OCI-LY7 (cell line): Measurements from ENCODE around the gene HOXC11. TPM values are rescaled to one million over a fixed set of nuclear protein-coding genes. Genes with fewer than 3 reads are reported as not detected.

Experiments
- BruUV-seq: library from RNA; stranded (reverse); fragments of 400-500 nt; replicated peaks from 2 replicates; lab custom pipeline; 2021; lab: Mats Ljungman, UMichigan
- CTCF ChIA-PET: fragments of 300-600 bp; sonication (Branson Sonifier 250); formaldehyde crosslinking; loops from one replicate; lab custom pipeline; 2022; ENCODE audit warnings: antibody characterized with exemption; ENCODE audit not compliant: unreplicated experiment; lab: Charles Lee
- POLR2A ChIA-PET: fragments of 300-600 bp; sonication (Branson Sonifier 250); formaldehyde crosslinking; loops from one replicate; lab custom pipeline; 2022; ENCODE audit warnings: antibody characterized with exemption; lab: Charles Lee
- DNase-seq: peaks from one replicate; pipeline ENCODE4 v3.0.0-alpha.2; 2015; ENCODE audit warnings: low spot score
- H2AFZ ChIP-seq: fragments of 200-600 bp; sonication (generic), shearing (Covaris generic); 2 replicates; pipeline ENCODE4 v1.6.1; 2014; ENCODE audit warnings: mild to moderate bottlenecking, antibody characterized with exemption, low read length, moderate library complexity
- H3K27ac ChIP-seq: fragments of 200-600 bp; sonication (generic); 2 replicates; pipeline ENCODE4 v1.5.1; 2014; ENCODE audit warnings: mixed run types, low read depth, mild to moderate bottlenecking, moderate library complexity, low read length, inconsistent platforms; ENCODE audit not compliant: poor library complexity, severe bottlenecking
- H3K36me3 ChIP-seq: fragments of 200-600 bp; sonication (generic); 2 replicates; pipeline ENCODE4 v1.6.1; 2014; ENCODE audit warnings: mild to moderate bottlenecking, antibody characterized with exemption, low read length, moderate library complexity, mixed read lengths; ENCODE audit not compliant: insufficient read depth
- H3K4me1 ChIP-seq: fragments of 200-600 bp; sonication (generic); 2 replicates; pipeline ENCODE4 v1.5.1; 2014; ENCODE audit warnings: mild to moderate bottlenecking, low read length; ENCODE audit not compliant: insufficient read depth, poor library complexity, severe bottlenecking
- H3K4me2 ChIP-seq: fragments of 200-600 bp; sonication (generic); 2 replicates; pipeline ENCODE4 v1.6.1; 2014; ENCODE audit warnings: mild to moderate bottlenecking, low read length
- H3K4me3 ChIP-seq: fragments of 200-600 bp; sonication (generic); 2 replicates; pipeline ENCODE4 v1.5.1; 2014; ENCODE audit warnings: mild to moderate bottlenecking, low read depth, low read length; ENCODE audit not compliant: poor library complexity, severe bottlenecking
- H3K79me2 ChIP-seq: fragments of 200-600 bp; sonication (generic); 2 replicates; pipeline ENCODE4 v1.6.1; 2016; ENCODE audit warnings: low read depth, mild to moderate bottlenecking, low read length, moderate library complexity, mixed read lengths; ENCODE audit not compliant: insufficient read depth
- H3K9me2 ChIP-seq: fragments of 200-600 bp; sonication (generic); 2 replicates; pipeline ENCODE4 v1.6.1; 2016; ENCODE audit warnings: mild to moderate bottlenecking, low read length, mixed read lengths; ENCODE audit not compliant: insufficient read depth
- H3K9me3 ChIP-seq: fragments of 200-600 bp; sonication (generic); 2 replicates; pipeline ENCODE4 v1.6.1; 2014; ENCODE audit warnings: mild to moderate bottlenecking, mixed run types, low read length, mixed read lengths
- H4K20me1 ChIP-seq: fragments of 200-600 bp; sonication (generic); 2 replicates; pipeline ENCODE4 v1.6.1; 2014; ENCODE audit warnings: mild to moderate bottlenecking, antibody characterized with exemption, low read length, moderate library complexity, mixed read lengths; ENCODE audit not compliant: insufficient read depth
- CTCF ChIP-seq: fragments of 200-600 bp; sonication (generic); conservative IDR thresholded peaks from 2 replicates; pipeline ENCODE4 v1.5.1; 2014; ENCODE audit warnings: mild to moderate bottlenecking, antibody characterized with exemption, low read length, moderate library complexity, mixed read lengths
- EZH2phosphoT487 ChIP-seq: fragments of 200-600 bp; sonication (generic); IDR thresholded peaks from 2 replicates; pipeline ENCODE4 v1.6.1; 2018; ENCODE audit warnings: low read depth, borderline replicate concordance, mild to moderate bottlenecking, mixed run types, antibody characterized with exemption, low read length, moderate library complexity, mixed read lengths
- intact Hi-C: fragments of 100-400 bp; cut with micrococcal nuclease; formaldehyde crosslinking; loops from one replicate; pipeline ENCODE4 v1.10.0; 2022; ENCODE audit not compliant: unreplicated experiment
- total RNA-seq, 2 experiments: library from RNA; depleted of rRNA in 1 of 2; stranded (reverse); fragments of >200 nt in 1 of 2; shearing (Covaris generic) in 1 of 2; gene quantifications; 2 replicates each; pipeline ENCODE4 v1.2.3, GENCODE V29; 2014 to 2022

The HOXC11 gene
- total RNA-seq, 2 experiments from 2014 or later = 1.4 to 2.7 TPM

GRCh38 chr12:53975479-53976152 is 2.7 kb downstream of the HOXC11 start:
- intact Hi-C loops = loop anchor here (5.0 kb wide), 1 partner anchor 218 kb away; no protein-coding TSS in a partner anchor
- POLR2A ChIA-PET = interaction anchor here (0.7 to 0.8 kb wide), 3 partner anchors 11 to 246 kb away, joined by 3 to 4 read pairs (median 3); no protein-coding TSS in a partner anchor
- Histone ChIP-seq H3K4me1 (peaks cover 34% of the 10 kb centered on the region), H3K9me3 (no peaks in the 10 kb centered on the region), H2AFZ (no peak overlapping the region), H3K4me2 (peak overlapping the region; percentile 65), H3K36me3 (no peaks in the 10 kb centered on the region), H4K20me1 (no peaks in the 10 kb centered on the region), H3K4me3 (peak overlapping the region; percentile 71), H3K27ac (peak overlapping the region; percentile 83), H3K79me2 (no peaks in the 10 kb centered on the region), H3K9me2 (no peaks in the 10 kb centered on the region)
- no peak for TF ChIP-seq EZH2phosphoT487
- TSS peak; percentile 90 for BruUV-seq
- DNase-seq = peak; percentile 37
- CTCF ChIA-PET = no interaction called here

- Histone ChIP-seq H3K27ac (no peak overlapping the region), H3K79me2 (no peaks in the 10 kb centered on the region), H3K4me2 (peak overlapping the region; percentile 65), H3K9me2 (no peaks in the 10 kb centered on the region), H3K4me1 (peaks cover 34% of the 10 kb centered on the region), H3K9me3 (no peaks in the 10 kb centered on the region), H2AFZ (no peak overlapping the region), H3K36me3 (no peaks in the 10 kb centered on the region), H4K20me1 (no peaks in the 10 kb centered on the region), H3K4me3 (peak overlapping the region; percentile 71)
- BruUV-seq = no TSS peak
- TF ChIP-seq CTCF (no peak), EZH2phosphoT487 (no peak)
- no peak for DNase-seq
- POLR2A ChIA-PET = interaction anchor here (0.7 to 0.8 kb wide), 2 partner anchors 11 to 176 kb away, joined by 3 to 4 read pairs; no protein-coding TSS in a partner anchor
- intact Hi-C loops = loop anchor here (5.0 kb wide), 1 partner anchor 219 kb away; no protein-coding TSS in a partner anchor
- CTCF ChIA-PET = no interaction called here
These were observed 3.4 kb downstream of the HOXC11 start for GRCh38 chr12:53976172-53976822.

GRCh38 chr12:53976823-53977595 is 4.1 kb downstream of the HOXC11 start:
- ChIA-PET POLR2A (interaction anchor here (0.5 to 1.2 kb wide), 3 partner anchors 9 to 87 kb away, joined by 3 read pairs; no protein-coding TSS in a partner anchor), CTCF (no interaction called here)
- H3K9me3 ChIP-seq = no peaks in the 10 kb centered on the region
- H4K20me1 ChIP-seq = no peaks in the 10 kb centered on the region
- DNase-seq = no peak
- H3K36me3 ChIP-seq = no peaks in the 10 kb centered on the region
- H3K79me2 ChIP-seq = no peaks in the 10 kb centered on the region
- peak overlapping the region; percentile 99; the same call in 1 of the 2 replicates for H2AFZ ChIP-seq
- H3K27ac ChIP-seq = no peak overlapping the region
- H3K4me1 ChIP-seq = peaks cover 34% of the 10 kb centered on the region
- H3K4me3 ChIP-seq = no peak overlapping the region
- H3K9me2 ChIP-seq = no peaks in the 10 kb centered on the region
- no peak for TF ChIP-seq CTCF
- no peak for TF ChIP-seq EZH2phosphoT487
- no TSS peak for BruUV-seq
- peak overlapping the region; percentile 86 for H3K4me2 ChIP-seq
- intact Hi-C loops = loop anchor here (5.0 kb wide), 1 partner anchor 220 kb away; no protein-coding TSS in a partner anchor
